Fibroblast of lung (primary cell): ENCODE results near the gene NAA10. TPM values are rescaled to one million over a fixed set of nuclear protein-coding genes. Genes with fewer than 3 reads are reported as not detected.

Source experiments
- DNase-seq, 2 donors: peaks; one replicate each; pipeline versions ENCODE4 v3.0.0 to v3.0.0-alpha.2; 2010; ENCODE audit warnings: low read depth in 2 of 2
- H2AFZ ChIP-seq: 2 replicates; pipeline ENCODE4 v1.5.1; 2012; ENCODE audit warnings: low read length, control low read depth, inconsistent platforms
- H3K27ac ChIP-seq: 2 replicates; pipeline ENCODE4 v1.5.1; 2011; ENCODE audit warnings: low read length, control low read depth; ENCODE audit not compliant: insufficient read depth
- H3K27me3 ChIP-seq: 2 replicates; pipeline ENCODE4 v1.5.1; 2011; ENCODE audit warnings: mild to moderate bottlenecking, low read length; ENCODE audit not compliant: control insufficient read depth, insufficient read depth
- H3K36me3 ChIP-seq: 2 replicates; pipeline ENCODE4 v1.5.1; 2011; ENCODE audit warnings: low read length; ENCODE audit not compliant: control insufficient read depth, insufficient read depth
- H3K4me1 ChIP-seq: 2 replicates; pipeline ENCODE4 v1.5.1; 2011; ENCODE audit warnings: low read length; ENCODE audit not compliant: control insufficient read depth, insufficient read depth; ENCODE audit errors: extremely low read depth
- H3K4me2 ChIP-seq: 2 replicates; pipeline ENCODE4 v1.5.1; 2011; ENCODE audit warnings: low read length, control low read depth; ENCODE audit not compliant: insufficient read depth; ENCODE audit errors: extremely low read depth
- H3K4me3 ChIP-seq, 4 experiments: fragments of 200-600 bp in 1 of 4; sonication (generic) in 1 of 4; replicated peaks in 1 of 4; 2 replicates each; pipeline ENCODE4 v1.5.1; 2011 to 2016; ENCODE audit warnings: low read length in 4 of 4, low read depth in 3 of 4, mild to moderate bottlenecking in 3 of 4, control low read depth in 2 of 4, inconsistent platforms in 1 of 4, mixed read lengths in 1 of 4; ENCODE audit not compliant: insufficient read depth in 1 of 4; ENCODE audit errors: control extremely low read depth in 1 of 4
- H3K79me2 ChIP-seq: 2 replicates; pipeline ENCODE4 v1.5.1; 2012; ENCODE audit warnings: mild to moderate bottlenecking, low read length, inconsistent platforms; ENCODE audit not compliant: control insufficient read depth, insufficient read depth
- H3K9ac ChIP-seq: 2 replicates; pipeline ENCODE4 v1.5.1; 2011; ENCODE audit warnings: mild to moderate bottlenecking, low read length, control low read depth; ENCODE audit not compliant: insufficient read depth
- H3K9me3 ChIP-seq: 2 replicates; pipeline ENCODE4 v1.5.1; 2012; ENCODE audit warnings: low read depth, low read length; ENCODE audit not compliant: control insufficient read depth, insufficient read depth
- H4K20me1 ChIP-seq: 2 replicates; pipeline ENCODE4 v1.5.1; 2011; ENCODE audit warnings: low read length; ENCODE audit not compliant: control insufficient read depth, insufficient read depth; ENCODE audit errors: extremely low read depth
- EZH2 ChIP-seq: IDR thresholded peaks from 2 replicates; pipeline ENCODE4 v1.5.1; 2012; ENCODE audit warnings: low read length, control low read depth, mild to moderate bottlenecking; ENCODE audit errors: missing control alignments
- polyA plus RNA-seq, 2 donors: library from polyadenylated mRNA; depleted of rRNA in 1 of 2; stranded (reverse) in 1 of 2; unstranded in 1 of 2; fragments of >200 nt; gene quantifications; 2 replicates each; pipeline ENCODE4 v1.2.1, GENCODE V29; 2011 to 2012; ENCODE audit warnings: missing spikeins in 1 of 2
- total RNA-seq: library from RNA; depleted of rRNA; stranded (reverse); fragments of >200 nt; gene quantifications from 2 replicates; pipeline ENCODE4 v1.2.1, GENCODE V29; 2014
- TF ChIP-seq, protein P1 (sequence below), 2 donors: IDR thresholded peaks in 1 of 2; conservative IDR thresholded peaks in 1 of 2; 1 replicate in 1 of 2; 2 replicates in 1 of 2; pipeline ENCODE4 v1.5.1; 2011 to 2012; ENCODE audit warnings: low read length in 2 of 2, control low read depth in 1 of 2, inconsistent platforms in 1 of 2, low read depth in 1 of 2, mild to moderate bottlenecking in 1 of 2

The NAA10 gene
- total and polyA plus RNA-seq, 2 donors (not counting 1 experiment from before 2014, with no cell fraction given) = 37.0 to 66.2 TPM

DNA sequence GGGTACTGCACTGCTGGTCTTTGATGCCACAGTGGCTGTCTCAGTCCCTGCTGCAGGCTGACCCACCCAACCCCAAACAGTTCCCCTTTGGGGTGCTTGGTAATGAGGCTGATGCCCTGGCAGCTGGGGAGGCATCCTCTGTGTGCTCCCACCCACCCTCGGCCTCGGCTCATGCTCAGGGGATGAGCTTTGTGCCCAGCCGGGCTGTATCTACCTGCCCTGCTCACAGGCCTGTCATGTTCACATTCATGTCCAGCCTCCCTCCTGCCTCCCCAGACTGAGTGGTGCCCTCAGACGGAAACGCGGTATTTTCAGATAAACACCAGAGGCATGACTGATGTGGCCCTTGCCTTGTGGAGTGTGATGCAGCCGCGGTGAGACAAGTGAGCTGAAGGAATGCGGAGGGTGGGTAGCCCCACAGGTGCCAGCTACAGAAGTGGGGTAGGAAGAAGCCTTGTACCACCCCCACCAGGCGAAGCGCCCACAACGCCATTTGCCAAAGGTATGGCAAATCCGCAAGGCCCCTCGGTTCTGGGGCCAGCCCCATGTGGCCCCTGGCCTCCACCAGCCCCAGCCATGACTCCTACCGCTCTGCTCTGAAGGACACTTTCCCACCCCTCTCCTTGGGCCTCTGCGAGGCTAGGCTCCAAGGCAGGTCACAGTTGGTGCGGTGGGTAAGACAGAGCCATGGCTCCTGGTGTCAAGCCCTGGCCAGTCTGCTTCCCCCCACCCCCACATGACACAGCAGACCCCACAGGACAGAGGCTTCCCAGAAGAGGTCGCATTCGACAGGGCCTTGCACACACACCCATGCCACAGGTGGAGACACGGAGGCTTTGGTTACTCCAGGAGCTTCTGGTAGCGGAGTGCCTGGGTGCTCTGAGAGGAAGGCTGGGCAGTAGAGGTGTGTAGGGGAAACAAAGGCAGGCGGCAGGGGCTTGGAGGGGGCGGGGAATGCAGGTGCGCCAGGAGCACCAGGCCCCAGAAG is 11.4 kb upstream of the NAA10 start:
- Histone ChIP-seq H3K79me2 (no peaks in the 10 kb centered on the region), H3K9me3 (no peaks in the 10 kb centered on the region), H3K4me1 (no peaks in the 10 kb centered on the region), H3K4me2 (no peak overlapping the region), H3K27me3 (no peaks in the 10 kb centered on the region), H4K20me1 (no peaks in the 10 kb centered on the region), H3K9ac (no peak overlapping the region), H3K4me3 (no peak overlapping the region), H2AFZ (no peak overlapping the region), H3K36me3 (peaks cover 7% of the 10 kb centered on the region), H3K27ac (no peak overlapping the region)
- no peak for DNase-seq
- TF ChIP-seq, protein P1, sequence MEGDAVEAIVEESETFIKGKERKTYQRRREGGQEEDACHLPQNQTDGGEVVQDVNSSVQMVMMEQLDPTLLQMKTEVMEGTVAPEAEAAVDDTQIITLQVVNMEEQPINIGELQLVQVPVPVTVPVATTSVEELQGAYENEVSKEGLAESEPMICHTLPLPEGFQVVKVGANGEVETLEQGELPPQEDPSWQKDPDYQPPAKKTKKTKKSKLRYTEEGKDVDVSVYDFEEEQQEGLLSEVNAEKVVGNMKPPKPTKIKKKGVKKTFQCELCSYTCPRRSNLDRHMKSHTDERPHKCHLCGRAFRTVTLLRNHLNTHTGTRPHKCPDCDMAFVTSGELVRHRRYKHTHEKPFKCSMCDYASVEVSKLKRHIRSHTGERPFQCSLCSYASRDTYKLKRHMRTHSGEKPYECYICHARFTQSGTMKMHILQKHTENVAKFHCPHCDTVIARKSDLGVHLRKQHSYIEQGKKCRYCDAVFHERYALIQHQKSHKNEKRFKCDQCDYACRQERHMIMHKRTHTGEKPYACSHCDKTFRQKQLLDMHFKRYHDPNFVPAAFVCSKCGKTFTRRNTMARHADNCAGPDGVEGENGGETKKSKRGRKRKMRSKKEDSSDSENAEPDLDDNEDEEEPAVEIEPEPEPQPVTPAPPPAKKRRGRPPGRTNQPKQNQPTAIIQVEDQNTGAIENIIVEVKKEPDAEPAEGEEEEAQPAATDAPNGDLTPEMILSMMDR (conservative IDR thresholded peaks at IDR 0.05 in 1 of 2, IDR thresholded peaks at IDR 0.05 in 1 of 2; ENCODE audit: low read depth in 1 of 2, low read length in 2 of 2) = no peak
- no peak for TF ChIP-seq EZH2

DNA sequence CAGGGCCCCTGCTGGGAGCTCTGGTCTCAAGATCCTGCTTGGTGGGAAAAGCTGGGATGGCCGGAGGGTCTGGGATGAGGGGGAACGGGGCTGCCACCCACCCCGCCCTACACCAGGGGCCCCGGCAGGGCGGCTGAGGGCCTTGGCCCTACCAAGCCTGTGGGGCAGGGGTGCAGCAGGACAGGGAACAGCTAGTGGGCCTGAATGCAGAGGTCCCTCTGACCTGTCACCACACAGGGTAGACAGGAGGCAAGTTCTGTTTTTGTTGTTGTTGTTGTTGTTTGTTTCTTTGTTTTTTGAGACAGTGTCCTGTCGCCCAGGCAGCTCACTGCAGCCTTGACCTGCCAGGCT is 9.9 kb upstream of the NAA10 start:
- Histone ChIP-seq H3K9ac (no peak overlapping the region), H3K4me1 (no peaks in the 10 kb centered on the region), H3K4me3 (no peak overlapping the region), H3K79me2 (no peaks in the 10 kb centered on the region), H3K36me3 (peaks cover 2% of the 10 kb centered on the region), H3K27me3 (no peaks in the 10 kb centered on the region), H3K9me3 (no peaks in the 10 kb centered on the region), H2AFZ (no peak overlapping the region), H4K20me1 (no peaks in the 10 kb centered on the region), H3K27ac (no peak overlapping the region), H3K4me2 (no peak overlapping the region)
- DNase-seq = no peak
- no peak for TF ChIP-seq EZH2
- TF ChIP-seq, protein P1 (conservative IDR thresholded peaks at IDR 0.05 in 1 of 2, IDR thresholded peaks at IDR 0.05 in 1 of 2; ENCODE audit: low read depth in 1 of 2, low read length in 2 of 2) = no peak

DNA sequence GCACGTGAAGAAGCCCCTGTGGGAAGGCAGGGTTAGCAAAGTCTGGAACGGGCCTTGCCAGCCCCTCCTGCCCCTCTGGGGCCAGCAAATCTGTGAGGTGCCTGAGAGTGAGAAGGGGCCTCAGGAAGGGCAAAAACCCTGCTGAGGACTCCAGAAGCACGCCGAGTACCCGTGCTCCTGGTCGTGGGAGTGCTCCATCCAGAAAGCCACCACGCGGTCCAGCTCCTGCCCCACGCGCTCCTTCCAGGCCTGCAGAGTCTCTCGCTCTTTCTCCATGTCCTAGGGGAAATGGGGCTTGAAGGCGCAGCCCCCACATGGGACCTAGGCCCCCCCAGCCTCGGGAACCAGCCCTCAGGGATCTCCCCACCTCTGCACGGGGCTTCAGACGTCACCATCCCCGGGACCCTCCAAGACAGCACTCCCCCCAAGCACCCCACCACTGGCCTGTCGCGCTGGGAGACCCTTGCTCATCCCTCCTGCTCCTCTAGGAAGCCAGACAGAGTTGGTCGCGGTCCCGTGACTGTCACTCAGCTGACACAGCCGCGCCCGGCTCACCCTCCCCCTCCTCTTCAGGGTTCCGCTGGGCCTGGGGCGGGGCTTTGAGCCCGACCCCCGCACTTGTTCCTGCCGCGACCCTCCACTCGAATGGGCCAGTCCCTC is 9.4 kb upstream of the NAA10 start, which contains the start of gene RENBP:
Gene RENBP (minus strand): TSS at position 504 of the 660 bp plus-strand sequence. CDS start 33 bp downstream, at position 471.
- Histone ChIP-seq H2AFZ (no peak within 1 kb of the TSS), H3K9me3 (no peaks in the 10 kb centered on the region), H3K4me2 (no peak within 1 kb of the TSS)

More for the DNA sequence above, 9.4 kb upstream of the NAA10 start, which contains the start of gene RENBP:
- TF ChIP-seq, protein P1 (conservative IDR thresholded peaks at IDR 0.05 in 1 of 2, IDR thresholded peaks at IDR 0.05 in 1 of 2; ENCODE audit: low read depth in 1 of 2, low read length in 2 of 2) = no peak
- TF ChIP-seq EZH2 = no peak
- no peaks in the 10 kb centered on the region for H3K4me1 ChIP-seq
- no peaks in the 10 kb centered on the region for H3K27me3 ChIP-seq
- H3K27ac ChIP-seq = no peak within 1 kb of the TSS
- no peak within 1 kb of the TSS for H3K9ac ChIP-seq
- H4K20me1 ChIP-seq = no peaks in the 10 kb centered on the region
- H3K36me3 ChIP-seq = no peaks in the 10 kb centered on the region
- no peaks in the 10 kb centered on the region for H3K79me2 ChIP-seq
- no peak for DNase-seq
- H3K4me3 ChIP-seq = no peak within 1 kb of the TSS
